Stomach (tissue), 9 donors: ENCODE data around the gene KLHL22. TPM values are rescaled to one million over a fixed set of nuclear protein-coding genes. Genes with fewer than 3 reads are reported as not detected.

Source experiments
- DNase-seq, 2 donors: peaks; one replicate each; pipeline versions ENCODE4 v3.0.0 to v3.0.0-alpha.2; 2013 to 2019
- H3K27ac ChIP-seq, 5 donors: fragments of 200-600 bp in 4 of 5; sonication (generic) in 4 of 5; one replicate each; pipeline ENCODE4 v1.5.1; 2013 to 2019; ENCODE audit warnings: mild to moderate bottlenecking in 1 of 5, moderate library complexity in 1 of 5
- H3K27me3 ChIP-seq, 3 donors: fragments of 200-600 bp; sonication (generic); one replicate each; pipeline ENCODE4 v1.5.1; 2017 to 2019; ENCODE audit warnings: mixed run types in 1 of 3
- H3K36me3 ChIP-seq, 4 donors: fragments of 200-600 bp; sonication (generic); 1 replicate in 3 of 4; 2 replicates in 1 of 4; pipeline ENCODE4 v1.5.1; 2016 to 2019
- H3K4me1 ChIP-seq, 4 donors: fragments of 200-600 bp; sonication (generic); one replicate each; pipeline ENCODE4 v1.5.1; 2016 to 2019
- H3K4me3 ChIP-seq, 4 donors: fragments of 200-600 bp; sonication (generic) in 3 of 4; one replicate each; pipeline ENCODE4 v1.5.1; 2016 to 2019; ENCODE audit warnings: mild to moderate bottlenecking in 1 of 4
- H3K9me3 ChIP-seq, 4 donors: fragments of 200-600 bp; sonication (generic); one replicate each; pipeline ENCODE4 v1.5.1; 2016 to 2019
- EP300 ChIP-seq: sonication (generic); formaldehyde crosslinking; IDR thresholded peaks from one replicate; pipeline ENCODE4 v1.6.1; 2017; ENCODE audit warnings: antibody characterized with exemption
- POLR2A ChIP-seq, 4 donors: fragments of 450-650 bp; IDR thresholded peaks; one replicate each; pipeline ENCODE4 v1.6.1; 2016; ENCODE audit warnings: antibody characterized with exemption in 4 of 4, control low read depth in 2 of 4, mild to moderate bottlenecking in 1 of 4, moderate library complexity in 1 of 4
- POLR2AphosphoS5 ChIP-seq, 3 donors: sonication (generic); formaldehyde crosslinking; IDR thresholded peaks; one replicate each; pipeline ENCODE4 v1.6.1; 2016; ENCODE audit warnings: antibody characterized with exemption in 3 of 3
- WGBS, 5 donors: extraction: QIAGEN DNeasy Blood & Tissue Kit in 3 of 5; methylation state at CpG; one replicate each; pipeline versions ENCODE4 v1.1.5 to v1.1.7; 2013 to 2018; 5-methylcytosine and 5-hydroxymethylcytosine counted together
- intact Hi-C: fragments of 100-400 bp; cut with DNase I; formaldehyde crosslinking; loops from one replicate; pipeline ENCODE4 v1.15.1; 2023; ENCODE audit warnings: low total_unique reads
- polyA plus RNA-seq, 3 donors: library from polyadenylated mRNA; stranded (reverse); fragments of 200-250 nt; gene quantifications; one replicate each; pipeline ENCODE4 v1.2.3, GENCODE V29; 2013
- total RNA-seq, 5 donors: library from RNA; depleted of rRNA; stranded (reverse); fragments of >200 nt; gene quantifications; one replicate each; pipeline versions ENCODE4 v1.1.0 to v1.2.3, GENCODE V29; 2014 to 2016
- TF ChIP-seq, protein P1 (sequence below), 7 experiments: fragments of 450-650 bp in 4 of 7; fragments of 200-600 bp in 3 of 7; sonication (generic) in 3 of 7; IDR thresholded peaks; one replicate each; pipeline ENCODE4 v1.5.1; 2016 to 2019; ENCODE audit warnings: antibody characterized with exemption in 7 of 7, control low read depth in 2 of 7, mild to moderate bottlenecking in 1 of 7
- donor health status: healthy with polysubstance abuse.
- donor health status: Bipolar disorder and iron deficiency.
- donor health status: healthy.

KLHL22 gene
- total and polyA plus RNA-seq, 8 donors: 7.0 to 26.5 (median 12.7) TPM

DNA sequence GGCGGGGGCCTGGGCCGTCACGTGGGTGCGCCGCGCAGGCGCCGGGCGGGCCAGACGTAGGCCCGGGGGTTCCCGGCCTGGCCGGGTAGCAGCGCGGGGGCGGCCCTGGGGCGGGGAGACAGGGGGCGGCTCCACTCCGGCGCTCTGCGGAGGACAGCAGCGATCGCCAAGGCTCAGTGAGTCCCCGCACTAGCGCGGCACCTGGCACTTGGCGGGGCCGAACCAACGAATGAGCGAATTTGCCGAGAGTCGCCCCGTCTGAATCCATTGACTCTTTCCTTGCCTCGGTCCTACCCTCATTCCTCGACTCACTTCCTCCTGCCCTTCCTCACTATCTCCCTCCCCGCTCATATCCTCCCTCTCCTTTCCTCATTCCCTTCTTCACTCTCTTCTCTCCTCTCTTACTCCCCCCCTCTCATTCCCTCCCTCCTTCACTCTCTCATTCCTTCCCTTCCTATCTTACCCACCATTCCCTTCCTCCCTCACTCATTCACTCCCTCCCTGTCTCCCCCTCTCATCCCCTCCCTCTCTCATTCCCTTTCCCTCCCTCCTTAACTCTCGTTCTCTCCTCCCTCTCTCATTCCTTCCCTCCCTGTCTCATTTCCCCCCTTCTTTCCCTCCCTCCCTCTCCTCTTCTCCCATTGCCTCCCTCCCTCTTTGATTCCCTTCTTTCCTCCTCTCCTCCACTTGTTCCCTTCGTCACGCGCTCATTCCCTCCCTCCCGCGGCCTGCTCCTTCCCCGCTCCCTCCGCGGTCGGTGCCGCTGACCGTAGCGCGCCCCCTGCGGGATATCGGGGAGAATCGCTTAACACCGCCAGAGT, 476 bp upstream of the KLHL22 start:
- WGBS, 5 donors: 0 to 1% (median 0%) methylated on average over 26 to 54 of the region's 54 CpGs
- TF ChIP-seq EP300 (no peak), POLR2AphosphoS5 (IDR thresholded peaks at IDR 0.05) (peak; percentile 76 to 82 (median 79)), POLR2A (IDR thresholded peaks at IDR 0.05) (peak in 1 of 4 donors; percentile 9)
- TF ChIP-seq, protein P1, sequence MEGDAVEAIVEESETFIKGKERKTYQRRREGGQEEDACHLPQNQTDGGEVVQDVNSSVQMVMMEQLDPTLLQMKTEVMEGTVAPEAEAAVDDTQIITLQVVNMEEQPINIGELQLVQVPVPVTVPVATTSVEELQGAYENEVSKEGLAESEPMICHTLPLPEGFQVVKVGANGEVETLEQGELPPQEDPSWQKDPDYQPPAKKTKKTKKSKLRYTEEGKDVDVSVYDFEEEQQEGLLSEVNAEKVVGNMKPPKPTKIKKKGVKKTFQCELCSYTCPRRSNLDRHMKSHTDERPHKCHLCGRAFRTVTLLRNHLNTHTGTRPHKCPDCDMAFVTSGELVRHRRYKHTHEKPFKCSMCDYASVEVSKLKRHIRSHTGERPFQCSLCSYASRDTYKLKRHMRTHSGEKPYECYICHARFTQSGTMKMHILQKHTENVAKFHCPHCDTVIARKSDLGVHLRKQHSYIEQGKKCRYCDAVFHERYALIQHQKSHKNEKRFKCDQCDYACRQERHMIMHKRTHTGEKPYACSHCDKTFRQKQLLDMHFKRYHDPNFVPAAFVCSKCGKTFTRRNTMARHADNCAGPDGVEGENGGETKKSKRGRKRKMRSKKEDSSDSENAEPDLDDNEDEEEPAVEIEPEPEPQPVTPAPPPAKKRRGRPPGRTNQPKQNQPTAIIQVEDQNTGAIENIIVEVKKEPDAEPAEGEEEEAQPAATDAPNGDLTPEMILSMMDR (IDR thresholded peaks at IDR 0.05): peak in 5 of 7 experiments; percentile 83 to 95 (median 84)
- peaks cover 15 to 35% (median 24%) of the 10 kb centered on the region in 4 donors for H3K4me1 ChIP-seq
- DNase-seq: peak; percentile 94 to 98
- H3K27ac ChIP-seq: peak overlapping the region; percentile 92 to 96 (median 94)
- peaks cover 3 to 17% (median 16%) of the 10 kb centered on the region in 4 donors for H3K36me3 ChIP-seq
- H3K27me3 ChIP-seq: no peaks in the 10 kb centered on the region
- intact Hi-C loops: loop anchor here (5.0 kb wide), 1 partner anchor 74 kb away; no protein-coding TSS in a partner anchor
- H3K9me3 ChIP-seq: no peaks in the 10 kb centered on the region
- H3K4me3 ChIP-seq: peak overlapping the region; percentile 67 to 77 (median 76)

DNA sequence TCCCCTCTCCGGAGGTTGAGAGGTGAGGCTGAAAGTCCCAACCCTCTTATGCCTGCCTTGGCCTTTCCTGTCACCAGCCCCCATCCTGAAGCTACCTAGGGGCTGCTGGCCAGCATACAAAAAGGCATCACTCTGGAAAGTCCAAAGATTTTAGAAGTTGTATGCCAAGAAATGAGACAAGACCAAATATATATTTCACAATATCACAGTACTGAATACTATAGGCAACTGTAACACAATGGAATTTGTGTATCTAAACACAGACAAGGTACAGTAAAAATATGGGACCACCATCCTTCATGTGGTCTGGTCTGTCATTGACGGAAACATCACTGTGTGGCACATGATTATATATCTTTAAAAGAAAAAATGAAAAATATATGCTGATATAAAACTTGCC, 4.2 kb downstream of the KLHL22 start:
- intact Hi-C loops: no loop called here

DNA sequence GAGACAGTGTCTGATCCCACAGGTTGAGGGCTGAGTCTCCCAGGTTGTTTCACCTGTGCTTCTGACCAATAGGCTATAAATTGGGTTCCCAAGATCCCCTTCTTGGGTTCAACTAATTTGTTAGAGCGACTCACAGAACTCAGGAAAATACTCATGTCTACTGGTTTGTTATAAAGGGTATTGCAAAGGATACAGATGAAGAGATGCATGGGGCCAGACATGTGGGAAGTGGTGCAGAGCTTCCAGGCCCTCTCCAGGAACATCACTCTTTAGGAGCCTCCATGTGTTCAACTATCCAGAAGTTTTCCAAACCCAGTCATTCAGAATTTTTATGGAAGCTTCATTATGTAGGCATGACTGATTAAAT, 4.7 kb downstream of the KLHL22 start:
- no peak for DNase-seq
- Histone ChIP-seq H3K4me1 (peaks cover 9 to 36% (median 23%) of the 10 kb centered on the region in 4 donors), H3K4me3 (no peak overlapping the region), H3K9me3 (no peaks in the 10 kb centered on the region), H3K36me3 (peaks cover 6 to 19% (median 16%) of the 10 kb centered on the region in 4 donors), H3K27me3 (no peaks in the 10 kb centered on the region), H3K27ac (no peak overlapping the region)
- no peak for TF ChIP-seq POLR2A (IDR thresholded peaks at IDR 0.05)
- no peak for TF ChIP-seq POLR2AphosphoS5 (IDR thresholded peaks at IDR 0.05)
- TF ChIP-seq, protein P1 (IDR thresholded peaks at IDR 0.05): no peak
- TF ChIP-seq EP300: no peak
- WGBS, 5 donors: 92 to 100% (median 97%) methylated on average over 1 of the region's 1 CpG
- intact Hi-C loops: no loop called here

More for the DNA sequence above, 4.2 kb downstream of the KLHL22 start:
- 88 to 96% (median 90%) methylated on average over 2 of the region's 2 CpGs for WGBS, 5 donors
- H3K4me3 ChIP-seq: no peak overlapping the region
- no peak overlapping the region for H3K27ac ChIP-seq
- no peak for DNase-seq
- H3K4me1 ChIP-seq: peaks cover 9 to 36% (median 23%) of the 10 kb centered on the region in 4 donors
- TF ChIP-seq, protein P1 (IDR thresholded peaks at IDR 0.05): no peak
- TF ChIP-seq POLR2A (IDR thresholded peaks at IDR 0.05) (no peak), POLR2AphosphoS5 (IDR thresholded peaks at IDR 0.05) (no peak), EP300 (no peak)
- no peaks in the 10 kb centered on the region for H3K27me3 ChIP-seq
- peaks cover 6 to 19% (median 16%) of the 10 kb centered on the region in 4 donors for H3K36me3 ChIP-seq
- no peaks in the 10 kb centered on the region for H3K9me3 ChIP-seq

DNA sequence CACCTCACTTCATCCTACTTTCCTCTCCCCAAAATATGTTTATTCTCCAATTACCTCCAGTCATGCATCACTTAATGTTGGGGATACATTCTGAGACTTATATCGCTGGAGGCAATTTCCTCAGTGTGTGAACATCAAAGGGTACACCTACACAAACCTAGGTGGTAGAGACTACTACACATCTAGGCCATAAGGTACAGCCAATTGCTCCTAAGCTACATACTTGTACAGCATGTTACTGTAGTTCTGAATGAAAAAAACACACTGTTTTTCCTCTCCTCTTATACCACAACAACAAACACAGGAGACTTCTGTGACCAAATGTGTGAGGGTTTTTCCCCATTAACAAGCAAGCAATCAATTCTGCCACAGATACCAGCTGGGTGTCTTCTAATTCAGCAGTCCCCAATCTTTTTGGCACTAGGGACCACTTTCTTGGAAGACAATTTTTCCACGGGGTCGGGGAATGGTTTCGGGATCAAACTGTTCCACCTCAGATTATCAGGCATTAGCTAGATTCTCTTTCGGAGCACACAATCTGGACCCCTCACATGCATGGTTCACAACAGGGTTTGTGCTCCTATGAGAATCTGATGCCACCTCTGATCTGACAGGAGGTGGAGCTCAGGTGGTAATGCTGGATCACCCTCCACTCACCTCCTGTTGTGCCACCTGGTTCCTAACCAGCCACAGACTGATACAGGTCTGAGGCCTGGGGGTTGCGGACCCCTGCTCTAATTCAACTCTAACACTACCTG, 5.2 kb downstream of the KLHL22 start:
- H3K27me3 ChIP-seq: no peaks in the 10 kb centered on the region
- H3K36me3 ChIP-seq: peaks cover 6 to 19% (median 16%) of the 10 kb centered on the region in 4 donors
- WGBS, 5 donors: 91 to 97% (median 94%) methylated on average over 6 of the region's 6 CpGs
- TF ChIP-seq, protein P1 (IDR thresholded peaks at IDR 0.05): no peak
- no peak for TF ChIP-seq POLR2AphosphoS5 (IDR thresholded peaks at IDR 0.05)
- no peak for TF ChIP-seq POLR2A (IDR thresholded peaks at IDR 0.05)
- TF ChIP-seq EP300: no peak
- no peak overlapping the region for H3K4me3 ChIP-seq
- intact Hi-C loops: no loop called here
- no peak overlapping the region for H3K27ac ChIP-seq
- no peak for DNase-seq
- peaks cover 9 to 36% (median 23%) of the 10 kb centered on the region in 4 donors for H3K4me1 ChIP-seq
- no peaks in the 10 kb centered on the region for H3K9me3 ChIP-seq
